K562 (cell line): ENCODE measurements around the gene VPS16.

Experiments
- BRCA1 ChIP-seq, 2 experiments: fragments of 450-650 bp in 1 of 2; sonication (generic) in 1 of 2; formaldehyde crosslinking in 1 of 2; IDR thresholded peaks; 2 replicates each; pipeline versions ENCODE4 v1.5.0 to v1.6.1; 2017 to 2020; ENCODE audit warnings: mild to moderate bottlenecking in 1 of 2, missing genetic modification reagents in 1 of 2
- CTCF ChIP-seq, 3 experiments: IDR thresholded peaks in 2 of 3; conservative IDR thresholded peaks in 1 of 3; 2 replicates each; pipeline ENCODE4 v1.5.1; 2011 to 2012; ENCODE audit warnings: low read length in 3 of 3, mild to moderate bottlenecking in 3 of 3, control low read depth in 2 of 3, improper control_type of control experiment in 1 of 3, inconsistent platforms in 1 of 3, low read depth in 1 of 3, mixed read lengths in 1 of 3, moderate library complexity in 1 of 3; ENCODE audit not compliant: insufficient read depth in 2 of 3
- EZH2 ChIP-seq: IDR thresholded peaks from 2 replicates; pipeline ENCODE4 v1.6.1; 2012; ENCODE audit warnings: low read depth, mild to moderate bottlenecking, inconsistent platforms, low read length, borderline replicate concordance
- HINFP ChIP-seq: fragments of 450-650 bp; conservative IDR thresholded peaks from 2 replicates; pipeline ENCODE4 v1.6.1; 2016; ENCODE audit warnings: missing genetic modification characterization, low read depth, mild to moderate bottlenecking, control low read depth, missing compliant biosample characterization
- JUNB ChIP-seq: fragments of 450-650 bp; formaldehyde crosslinking; conservative IDR thresholded peaks from 2 replicates; pipeline ENCODE4 v1.4.0; 2020; ENCODE audit warnings: mild to moderate bottlenecking
- JUND ChIP-seq, 2 experiments: IDR thresholded peaks; 2 replicates in 1 of 2; 3 replicates in 1 of 2; pipeline ENCODE4 v1.6.1; 2011; ENCODE audit warnings: borderline replicate concordance in 2 of 2, low read depth in 2 of 2, low read length in 2 of 2, improper control_type of control experiment in 1 of 2, missing biosample characterization in 1 of 2, missing genetic modification characterization in 1 of 2, missing genetic modification reagents in 1 of 2
- KDM1A ChIP-seq, 2 experiments: fragments of 450-650 bp; IDR thresholded peaks; 2 replicates each; pipeline ENCODE4 v1.6.1; 2016; ENCODE audit warnings: mild to moderate bottlenecking in 2 of 2
- MYC ChIP-seq, 2 experiments: fragments of 250-450 bp in 1 of 2; sonication (Bioruptor Pico) in 1 of 2; IDR thresholded peaks; 2 replicates each; pipeline versions ENCODE4 v1.5.1 to v1.6.1; 2012 to 2021; ENCODE audit warnings: low read depth in 2 of 2, borderline replicate concordance in 1 of 2, improper control_type of control experiment in 1 of 2, low read length in 1 of 2, mild to moderate bottlenecking in 1 of 2, moderate library complexity in 1 of 2
- MYNN ChIP-seq, 2 experiments: sonication (generic); formaldehyde crosslinking in 1 of 2; IDR thresholded peaks; 2 replicates each; pipeline versions ENCODE4 v1.5.0 to v1.6.1; 2016 to 2020; ENCODE audit warnings: antibody characterized with exemption in 1 of 2, missing genetic modification reagents in 1 of 2
- NR3C1 ChIP-seq: sonication (generic); formaldehyde crosslinking; IDR thresholded peaks from 2 replicates; pipeline ENCODE4 v1.8.1; 2022; ENCODE audit warnings: missing genetic modification reagents
- NRF1 ChIP-seq, 2 experiments: fragments of 450-650 bp; IDR thresholded peaks in 1 of 2; conservative IDR thresholded peaks in 1 of 2; 2 replicates each; pipeline ENCODE4 v1.6.1; 2014; ENCODE audit warnings: mild to moderate bottlenecking in 2 of 2
- RAD21 ChIP-seq, 2 experiments: fragments of 250-450 bp in 1 of 2; fragments of 450-650 bp in 1 of 2; sonication (Bioruptor Pico) in 1 of 2; formaldehyde crosslinking in 1 of 2; IDR thresholded peaks in 1 of 2; conservative IDR thresholded peaks in 1 of 2; 2 replicates each; pipeline versions ENCODE4 v1.4.0 to v1.8.0; 2020 to 2022; ENCODE audit warnings: mild to moderate bottlenecking in 2 of 2, moderate library complexity in 1 of 2
- TF ChIP-seq, protein P1 (sequence below): fragments of 450-650 bp; formaldehyde crosslinking; IDR thresholded peaks from 2 replicates; pipeline ENCODE4 v1.4.0; 2022; ENCODE audit warnings: missing genetic modification characterization

DNA sequence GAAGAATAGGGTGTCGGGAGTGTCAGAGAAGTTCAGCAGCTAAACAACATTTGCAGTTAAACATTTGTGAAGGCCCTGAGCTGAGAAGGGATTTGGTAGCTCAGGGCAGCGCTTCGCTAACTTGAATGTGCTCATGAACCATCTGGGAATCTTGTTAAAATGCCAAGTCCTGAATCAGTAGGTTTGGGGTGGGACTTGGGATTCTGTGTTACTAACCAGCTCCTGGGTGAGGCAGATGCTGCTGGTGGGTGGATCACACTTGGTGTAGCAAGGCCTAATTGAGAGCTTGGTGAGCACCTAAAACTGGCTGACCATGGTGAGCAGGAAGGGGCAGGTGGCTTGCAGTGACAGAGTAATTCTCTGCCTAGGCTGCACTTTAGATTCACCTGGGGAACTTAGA lies 38.6 kb downstream of the VPS16 start:
- TF ChIP-seq NR3C1 (CRISPR knock-in tag) (no peak), JUNB (CRISPR knock-in tag) (no peak), EZH2 (no peak), MYNN (IDR thresholded peaks at IDR 0.05) (no peak), MYNN (CRISPR knock-in tag; IDR thresholded peaks at IDR 0.05) (no peak), CTCF (IDR thresholded peaks at IDR 0.05 in 2 of 3, conservative IDR thresholded peaks at IDR 0.05 in 1 of 3; ENCODE audit: insufficient read depth in 2 of 3, low read depth in 1 of 3, low read length in 3 of 3) (no peak), BRCA1 (IDR thresholded peaks at IDR 0.05) (no peak), BRCA1 (CRISPR knock-in tag; IDR thresholded peaks at IDR 0.05) (no peak), RAD21 (CRISPR knock-in tag; conservative IDR thresholded peaks at IDR 0.05 in 1 of 2, IDR thresholded peaks at IDR 0.05 in 1 of 2) (no peak), MYC (IDR thresholded peaks at IDR 0.05; ENCODE audit: low read depth, low read length) (no peak), MYC (CRISPR knock-in tag; IDR thresholded peaks at IDR 0.05; ENCODE audit: borderline replicate concordance, low read depth) (no peak), KDM1A (IDR thresholded peaks at IDR 0.05) (no peak), NRF1 (conservative IDR thresholded peaks at IDR 0.05 in 1 of 2, IDR thresholded peaks at IDR 0.05 in 1 of 2) (no peak), JUND (IDR thresholded peaks at IDR 0.05; ENCODE audit: borderline replicate concordance, low read depth, low read length) (no peak), JUND (tag; IDR thresholded peaks at IDR 0.05; ENCODE audit: borderline replicate concordance, low read depth, low read length) (no peak), HINFP (tag) (no peak)
- TF ChIP-seq, protein P1, sequence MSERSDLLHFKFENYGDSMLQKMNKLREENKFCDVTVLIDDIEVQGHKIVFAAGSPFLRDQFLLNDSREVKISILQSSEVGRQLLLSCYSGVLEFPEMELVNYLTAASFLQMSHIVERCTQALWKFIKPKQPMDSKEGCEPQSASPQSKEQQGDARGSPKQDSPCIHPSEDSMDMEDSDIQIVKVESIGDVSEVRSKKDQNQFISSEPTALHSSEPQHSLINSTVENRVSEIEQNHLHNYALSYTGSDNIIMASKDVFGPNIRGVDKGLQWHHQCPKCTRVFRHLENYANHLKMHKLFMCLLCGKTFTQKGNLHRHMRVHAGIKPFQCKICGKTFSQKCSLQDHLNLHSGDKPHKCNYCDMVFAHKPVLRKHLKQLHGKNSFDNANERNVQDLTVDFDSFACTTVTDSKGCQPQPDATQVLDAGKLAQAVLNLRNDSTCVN: no peak
